HCT116 (cell line): ENCODE results near the gene TCAP. TPM values are rescaled to one million over a fixed set of nuclear protein-coding genes. Genes with fewer than 3 reads are reported as not detected.

Experiments used
- ATAC-seq: fragments of 200-7000 bp; cut with Tn5 transposase; 2 replicates; pipeline ENCODE4 v1.9.1; 2020; ENCODE audit warnings: mild to moderate bottlenecking, moderate library complexity
- BruUV-seq: library from RNA; stranded (reverse); fragments of 400-500 nt; replicated peaks from 2 replicates; lab custom pipeline; 2021; lab: Mats Ljungman, UMichigan
- CTCF ChIA-PET: fragments of 300-600 bp; sonication (Branson Sonifier 250); formaldehyde crosslinking; loops from one replicate; lab custom pipeline; 2021; ENCODE audit warnings: antibody characterized with exemption; lab: Charles Lee
- POLR2A ChIA-PET: fragments of 300-600, 350-600 bp; sonication (Branson Sonifier 250); formaldehyde crosslinking; loops from one replicate; lab custom pipeline; 2021; ENCODE audit warnings: antibody characterized with exemption; lab: Charles Lee
- RAD21 ChIA-PET, 2 experiments: fragments of 300-600 bp; sonication (Branson Sonifier 250); formaldehyde crosslinking; loops; one replicate each; lab custom pipeline; 2023; ENCODE audit warnings: low total read pairs in 2 of 2; ENCODE audit not compliant: uncharacterized antibody in 2 of 2, unreplicated experiment in 2 of 2, low non-redundant PET in 1 of 2; lab: Charles Lee
- DNase-seq: peaks from one replicate; pipeline ENCODE4 v3.0.0-alpha.2; 2010; ENCODE audit warnings: low read depth, low spot score
- H2AFZ ChIP-seq: fragments of 200-600 bp; shearing (Covaris generic), sonication (generic); 2 replicates; pipeline ENCODE4 v1.6.1; 2017; ENCODE audit warnings: low read depth, mixed run types, mixed read lengths, antibody characterized with exemption, low read length; ENCODE audit not compliant: poor library complexity, severe bottlenecking
- H3K27ac ChIP-seq: 2 replicates; pipeline ENCODE4 v1.5.1; 2012; ENCODE audit warnings: low read depth, low read length
- H3K27me3 ChIP-seq: fragments of 200-600 bp; sonication (generic); 2 replicates; pipeline ENCODE4 v1.6.1; 2016; ENCODE audit warnings: mixed run types, low read length, mixed read lengths; ENCODE audit not compliant: insufficient read depth
- H3K36me3 ChIP-seq, 2 experiments: fragments of 200-500 bp in 1 of 2; fragments of 200-600 bp in 1 of 2; sonication (Bioruptor generic) in 1 of 2; sonication (generic) in 1 of 2; 2 replicates each; pipeline versions ENCODE4 v1.5.1 to v1.6.1; 2014 to 2016; ENCODE audit warnings: low read length in 2 of 2, inconsistent platforms in 1 of 2, mixed read lengths in 1 of 2, mixed run types in 1 of 2; ENCODE audit not compliant: insufficient read depth in 2 of 2, control insufficient read depth in 1 of 2
- H3K4me1 ChIP-seq, 2 experiments: fragments of 200-600 bp in 1 of 2; sonication (generic) in 1 of 2; 2 replicates each; pipeline versions ENCODE4 v1.5.1 to v1.6.1; 2012 to 2017; ENCODE audit warnings: low read length in 2 of 2, inconsistent platforms in 1 of 2, mild to moderate bottlenecking in 1 of 2, mixed read lengths in 1 of 2, mixed run types in 1 of 2, moderate library complexity in 1 of 2; ENCODE audit not compliant: insufficient read depth in 2 of 2, control insufficient read depth in 1 of 2
- H3K4me2 ChIP-seq: fragments of 200-600 bp; sonication (generic); 2 replicates; pipeline ENCODE4 v1.6.1; 2017; ENCODE audit warnings: mixed run types, low read length, mixed read lengths
- H3K4me3 ChIP-seq, 2 experiments: fragments of 200-600 bp in 1 of 2; sonication (generic) in 1 of 2; replicated peaks in 1 of 2; 2 replicates each; pipeline ENCODE4 v1.5.1; 2011 to 2016; ENCODE audit warnings: low read length in 2 of 2, control low read depth in 1 of 2, low read depth in 1 of 2, mild to moderate bottlenecking in 1 of 2, mixed read lengths in 1 of 2, mixed run types in 1 of 2
- H3K79me2 ChIP-seq: fragments of 200-600 bp; sonication (generic); 2 replicates; pipeline ENCODE4 v1.6.1; 2017; ENCODE audit warnings: mild to moderate bottlenecking, mixed run types, low read length, moderate library complexity, mixed read lengths; ENCODE audit not compliant: insufficient read depth
- H3K9ac ChIP-seq: fragments of 200-600 bp; sonication (generic); 2 replicates; pipeline ENCODE4 v1.6.1; 2016; ENCODE audit warnings: low read length, mixed read lengths
- H3K9me2 ChIP-seq: fragments of 200-600 bp; sonication (generic), shearing (Covaris generic); 2 replicates; pipeline ENCODE4 v1.6.1; 2017; ENCODE audit warnings: mixed run types, mild to moderate bottlenecking, moderate library complexity; ENCODE audit not compliant: insufficient read depth
- H3K9me3 ChIP-seq, 2 experiments: fragments of 200-500 bp in 1 of 2; fragments of 200-600 bp in 1 of 2; sonication (Bioruptor generic) in 1 of 2; sonication (generic) in 1 of 2; 2 replicates each; pipeline ENCODE4 v1.6.1; 2014 to 2017; ENCODE audit warnings: low read length in 2 of 2, mixed read lengths in 2 of 2, inconsistent platforms in 1 of 2, low read depth in 1 of 2, mild to moderate bottlenecking in 1 of 2, mixed run types in 1 of 2, moderate library complexity in 1 of 2; ENCODE audit not compliant: control insufficient read depth in 1 of 2, insufficient read depth in 1 of 2
- H4K20me1 ChIP-seq: fragments of 200-600 bp; sonication (generic), shearing (Covaris generic); 2 replicates; pipeline ENCODE4 v1.6.1; 2017; ENCODE audit warnings: mixed run types, mild to moderate bottlenecking, moderate library complexity; ENCODE audit not compliant: insufficient read depth
- CBX3 ChIP-seq: IDR thresholded peaks from 2 replicates; pipeline ENCODE4 v1.6.1; 2012; ENCODE audit warnings: low read depth
- CEBPB ChIP-seq: IDR thresholded peaks from 2 replicates; pipeline ENCODE4 v1.6.1; 2012; ENCODE audit warnings: low read depth
- EGR1 ChIP-seq: IDR thresholded peaks from 2 replicates; pipeline ENCODE4 v1.6.1; 2012; ENCODE audit warnings: low read depth
- EZH2phosphoT487 ChIP-seq: fragments of 200-600 bp; IDR thresholded peaks from 2 replicates; pipeline ENCODE4 v1.6.1; 2018; ENCODE audit warnings: antibody characterized with exemption, borderline replicate concordance
- JUND ChIP-seq: IDR thresholded peaks from 2 replicates; pipeline ENCODE4 v1.6.1; 2012
- MAX ChIP-seq: IDR thresholded peaks from 2 replicates; pipeline ENCODE4 v1.6.1; 2012
- POLR2A ChIP-seq: IDR thresholded peaks from 2 replicates; pipeline ENCODE4 v1.7.0; 2011; ENCODE audit warnings: borderline replicate concordance; ENCODE audit not compliant: insufficient read depth, insufficient read length; ENCODE audit errors: extremely low read depth
- POLR2AphosphoS5 ChIP-seq: IDR thresholded peaks from 2 replicates; pipeline ENCODE4 v1.6.1; 2011; ENCODE audit warnings: mild to moderate bottlenecking, low read depth, low read length, moderate library complexity
- RAD21 ChIP-seq: IDR thresholded peaks from 2 replicates; pipeline ENCODE4 v1.6.1; 2012; ENCODE audit warnings: low read depth, mild to moderate bottlenecking
- SIN3A ChIP-seq: IDR thresholded peaks from 2 replicates; pipeline ENCODE4 v1.6.1; 2012; ENCODE audit warnings: low read depth
- SP1 ChIP-seq: IDR thresholded peaks from 2 replicates; pipeline ENCODE4 v1.6.1; 2012; ENCODE audit warnings: low read depth
- SRF ChIP-seq: IDR thresholded peaks from 2 replicates; pipeline ENCODE4 v1.6.1; 2012; ENCODE audit warnings: low read depth
- TCF7L2 ChIP-seq: IDR thresholded peaks from 2 replicates; pipeline ENCODE4 v1.7.0; 2011; ENCODE audit warnings: borderline replicate concordance, inconsistent platforms; ENCODE audit not compliant: insufficient read depth, insufficient read length; ENCODE audit errors: extremely low read depth
- YY1 ChIP-seq: IDR thresholded peaks from 2 replicates; pipeline ENCODE4 v1.6.1; 2011; ENCODE audit warnings: low read length, low read depth, moderate library complexity, mild to moderate bottlenecking; ENCODE audit not compliant: insufficient replicate concordance; ENCODE audit errors: extremely low read depth
- ZBTB33 ChIP-seq: IDR thresholded peaks from 2 replicates; pipeline ENCODE4 v1.6.1; 2011; ENCODE audit warnings: mild to moderate bottlenecking, low read length, moderate library complexity; ENCODE audit not compliant: insufficient replicate concordance; ENCODE audit errors: extremely low read depth
- intact Hi-C: fragments of 100-400 bp; cut with micrococcal nuclease; formaldehyde crosslinking; loops from 2 replicates; pipeline ENCODE4 v1.10.0; 2022
- total RNA-seq: library from RNA; stranded (reverse); gene quantifications from one replicate; pipeline ENCODE4 v1.2.1, GENCODE V29; 2021; ENCODE audit not compliant: unreplicated experiment
- TF ChIP-seq, protein P1 (sequence below): IDR thresholded peaks from 2 replicates; pipeline ENCODE4 v1.6.1; 2012; ENCODE audit warnings: low read depth
- TF ChIP-seq, protein P2 (sequence below): IDR thresholded peaks from 2 replicates; pipeline ENCODE4 v1.6.1; 2012

The TCAP gene
- total RNA-seq, 1 experiment from 2014 or later: 1.5 TPM

DNA sequence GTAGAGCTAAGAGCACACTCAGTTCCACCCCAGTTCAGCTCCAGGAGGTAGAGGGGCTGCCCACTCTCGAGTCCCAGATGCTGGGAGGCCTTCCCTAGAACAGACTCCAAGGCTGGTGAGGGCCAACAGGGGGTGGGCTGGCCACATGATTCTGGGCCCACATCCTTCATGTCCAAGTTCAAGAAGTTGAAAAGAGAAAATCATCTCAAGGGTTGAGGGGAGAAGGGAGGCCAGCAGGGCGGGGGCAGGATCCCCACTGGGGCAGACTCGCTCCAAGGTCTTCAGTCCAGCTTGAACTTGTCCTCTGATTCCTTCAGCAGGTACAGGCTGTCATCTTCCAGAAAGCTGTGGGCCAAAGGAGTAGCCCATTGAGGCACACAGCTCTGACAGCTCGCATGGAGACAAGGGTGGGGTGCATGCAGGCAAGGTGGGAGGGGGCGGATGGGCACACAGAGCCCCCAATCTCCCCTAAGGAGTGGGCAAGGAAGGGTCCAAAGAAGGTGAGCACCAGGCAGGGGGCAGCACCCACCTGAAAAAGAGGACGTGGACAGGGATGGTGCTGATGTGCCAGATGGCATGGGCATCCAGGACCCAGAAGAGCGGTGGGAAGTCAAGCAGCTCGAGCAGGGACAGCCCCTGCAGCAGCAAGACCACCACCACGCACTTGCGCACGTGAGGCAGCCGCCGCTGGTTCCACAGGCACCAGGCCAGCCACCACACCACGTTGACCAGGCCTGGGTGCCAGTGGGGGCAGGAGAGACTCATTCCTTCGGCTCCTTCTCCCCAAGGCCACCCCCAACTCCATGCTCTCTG, 7.6 kb downstream of the TCAP start:
- TF ChIP-seq SIN3A (no peak), RAD21 (no peak), SRF (no peak), CBX3 (no peak), POLR2A (no peak), ZBTB33 (no peak), MAX (no peak), EGR1 (no peak), CEBPB (no peak), SP1 (no peak), YY1 (no peak), JUND (no peak), POLR2AphosphoS5 (no peak), EZH2phosphoT487 (no peak), TCF7L2 (no peak)
- TF ChIP-seq, protein P1, sequence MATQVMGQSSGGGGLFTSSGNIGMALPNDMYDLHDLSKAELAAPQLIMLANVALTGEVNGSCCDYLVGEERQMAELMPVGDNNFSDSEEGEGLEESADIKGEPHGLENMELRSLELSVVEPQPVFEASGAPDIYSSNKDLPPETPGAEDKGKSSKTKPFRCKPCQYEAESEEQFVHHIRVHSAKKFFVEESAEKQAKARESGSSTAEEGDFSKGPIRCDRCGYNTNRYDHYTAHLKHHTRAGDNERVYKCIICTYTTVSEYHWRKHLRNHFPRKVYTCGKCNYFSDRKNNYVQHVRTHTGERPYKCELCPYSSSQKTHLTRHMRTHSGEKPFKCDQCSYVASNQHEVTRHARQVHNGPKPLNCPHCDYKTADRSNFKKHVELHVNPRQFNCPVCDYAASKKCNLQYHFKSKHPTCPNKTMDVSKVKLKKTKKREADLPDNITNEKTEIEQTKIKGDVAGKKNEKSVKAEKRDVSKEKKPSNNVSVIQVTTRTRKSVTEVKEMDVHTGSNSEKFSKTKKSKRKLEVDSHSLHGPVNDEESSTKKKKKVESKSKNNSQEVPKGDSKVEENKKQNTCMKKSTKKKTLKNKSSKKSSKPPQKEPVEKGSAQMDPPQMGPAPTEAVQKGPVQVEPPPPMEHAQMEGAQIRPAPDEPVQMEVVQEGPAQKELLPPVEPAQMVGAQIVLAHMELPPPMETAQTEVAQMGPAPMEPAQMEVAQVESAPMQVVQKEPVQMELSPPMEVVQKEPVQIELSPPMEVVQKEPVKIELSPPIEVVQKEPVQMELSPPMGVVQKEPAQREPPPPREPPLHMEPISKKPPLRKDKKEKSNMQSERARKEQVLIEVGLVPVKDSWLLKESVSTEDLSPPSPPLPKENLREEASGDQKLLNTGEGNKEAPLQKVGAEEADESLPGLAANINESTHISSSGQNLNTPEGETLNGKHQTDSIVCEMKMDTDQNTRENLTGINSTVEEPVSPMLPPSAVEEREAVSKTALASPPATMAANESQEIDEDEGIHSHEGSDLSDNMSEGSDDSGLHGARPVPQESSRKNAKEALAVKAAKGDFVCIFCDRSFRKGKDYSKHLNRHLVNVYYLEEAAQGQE: no peak
- TF ChIP-seq, protein P2, sequence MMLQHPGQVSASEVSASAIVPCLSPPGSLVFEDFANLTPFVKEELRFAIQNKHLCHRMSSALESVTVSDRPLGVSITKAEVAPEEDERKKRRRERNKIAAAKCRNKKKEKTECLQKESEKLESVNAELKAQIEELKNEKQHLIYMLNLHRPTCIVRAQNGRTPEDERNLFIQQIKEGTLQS: no peak
- Histone ChIP-seq H4K20me1 (no peaks in the 10 kb centered on the region), H3K36me3 (no peaks in the 10 kb centered on the region), H3K9me2 (no peaks in the 10 kb centered on the region), H3K4me2 (no peak overlapping the region), H3K9me3 (no peaks in the 10 kb centered on the region), H3K79me2 (no peaks in the 10 kb centered on the region), H3K9ac (no peak overlapping the region), H3K27me3 (no peaks in the 10 kb centered on the region), H3K27ac (no peak overlapping the region; the same call in 1 of the 2 replicates), H3K4me3 (no peak overlapping the region), H3K4me1 (peaks cover 16 to 17% of the 10 kb centered on the region in 2 experiments; a peak in 2 of 4 replicates), H2AFZ (no peak overlapping the region)
- ChIA-PET POLR2A (no interaction called here), CTCF (interaction anchor here (0.6 to 3.9 kb wide), 8 partner anchors 20 to 400 kb away, joined by 3 to 51 read pairs (median 9); partner anchors contain the start of gene MIEN1), RAD21 (interaction anchor here (0.6 to 3.6 kb wide), 4 partner anchors 46 to 79 kb away, joined by 3 to 15 read pairs (median 4); no protein-coding TSS in a partner anchor)
- no peak for DNase-seq
- BruUV-seq: no TSS peak
- intact Hi-C loops: loop anchor here (1.0 to 5.0 kb wide), 3 partner anchors 50 to 125 kb away; no protein-coding TSS in a partner anchor
- peak; percentile 11; the same call in 1 of the 2 replicates for ATAC-seq
